Activated naive CD4-positive, alpha-beta T cell treated with anti-CD3 and anti-CD28 coated beads for 36 hours (primary cell): Measurements from ENCODE around the gene PPM1N. TPM values are rescaled to one million over a fixed set of nuclear protein-coding genes. Genes with fewer than 3 reads are reported as not detected.

Experiments used
- total RNA-seq, 2 experiments: library from RNA; stranded (reverse); gene quantifications; one replicate each; pipeline ENCODE4 v1.2.3, GENCODE V29; 2021

PPM1N gene
- total RNA-seq, 2 experiments from 2014 or later, result 2.3 to 2.5 TPM

Other genes starting within 250 kb of the PPM1N start
- 10 to 100 TPM; 13.0 to 15.7 TPM for gene MARK4, start 247.2 kb upstream of the PPM1N start, total RNA-seq
- not detected for gene CKM, start 175.6 kb upstream of the PPM1N start, total RNA-seq
- not detected for gene KLC3, start 157.7 kb upstream of the PPM1N start, total RNA-seq
- gene ERCC2, start 127.9 kb upstream of the PPM1N start, total RNA-seq, result 10 to 100 TPM; 20.6 to 22.9 TPM
- gene PPP1R13L, start 93.4 kb upstream of the PPM1N start, total RNA-seq, result 1 to 10 TPM; 4.0 to 4.8 TPM
- 1 to 10 TPM; 7.4 to 7.6 TPM for gene POLR1G, start 91.8 kb upstream of the PPM1N start, total RNA-seq
- 10 to 100 TPM; 28.9 to 30.7 TPM for gene ERCC1, start 74.5 kb upstream of the PPM1N start, total RNA-seq
- gene FOSB, start 30.4 kb upstream of the PPM1N start, total RNA-seq, result 1 to 10 TPM; 8.0 to 8.7 TPM
- under 1 TPM; 0.69 to 0.84 TPM for gene RTN2, start 1.4 kb upstream of the PPM1N start, total RNA-seq
- gene VASP, start 9.0 kb downstream of the PPM1N start, total RNA-seq, result 10 to 100 TPM; 94.5 to 99.6 TPM
- 10 to 100 TPM; 12.4 to 12.7 TPM for gene OPA3, start 86.4 kb downstream of the PPM1N start, total RNA-seq
- not detected for gene GPR4, start 103.8 kb downstream of the PPM1N start, total RNA-seq
- gene EML2, start 141.0 kb downstream of the PPM1N start, total RNA-seq, result 100 to 1,000 TPM; 145 to 159 TPM
- 1 to 10 TPM; 1.8 to 2.3 TPM for gene GIPR, start 169.8 kb downstream of the PPM1N start, total RNA-seq
- 100 to 1,000 TPM; 976 to 988 TPM for gene SNRPD2, start 193.5 kb downstream of the PPM1N start, total RNA-seq
- 10 to 100 TPM; 12.0 to 14.1 TPM for gene QPCTL, start 194.2 kb downstream of the PPM1N start, total RNA-seq
- gene FBXO46, start 232.5 kb downstream of the PPM1N start, total RNA-seq, result 10 to 100 TPM; 21.8 to 23.2 TPM
- gene MEIOSIN, start 235.0 kb downstream of the PPM1N start, total RNA-seq, result not detected